ENCODE results near the gene KIR2DL4.

GRCh38 chr19:54790711-54791110, 12.7 kb upstream of the KIR2DL4 start:
- no peak for TF ChIP-seq EGR1 (IDR thresholded peaks at IDR 0.05; ENCODE audit: low read depth in 2 of 2)
- TF ChIP-seq CTCF (IDR thresholded peaks at IDR 0.05; ENCODE audit: low read depth, low read length, missing input control) = no peak
- no peak for TF ChIP-seq YY1 (IDR thresholded peaks at IDR 0.05)
- no peak for TF ChIP-seq REST (IDR thresholded peaks at IDR 0.05)
- TF ChIP-seq MAX (IDR thresholded peaks at IDR 0.05) = no peak
